Right lung (tissue), 5 donors: ENCODE data around the gene UEVLD. TPM values are rescaled to one million over a fixed set of nuclear protein-coding genes. Genes with fewer than 3 reads are reported as not detected.

Experiments used
- DNase-seq, 2 donors: peaks; one replicate each; pipeline ENCODE4 v3.0.0-alpha.2; 2013
- polyA plus RNA-seq, 5 donors: library from polyadenylated mRNA; unstranded; fragments of 120-200 nt; gene quantifications; one replicate each; pipeline versions ENCODE4 v1.2.1 to v1.2.3, GENCODE V29; 2013; ENCODE audit warnings: inconsistent platforms in 1 of 5, low replicate concordance in 1 of 5; ENCODE audit not compliant: insufficient read length in 5 of 5, insufficient read depth in 1 of 5

The UEVLD gene
- polyA plus RNA-seq, 5 donors: 15.9 to 23.1 (median 21.3) TPM

- DNase-seq: no peak
These were observed 86.2 kb downstream of the UEVLD start for GRCh38 chr11:18502352-18502751.

- no peak for DNase-seq
These were observed 86.9 kb downstream of the UEVLD start for GRCh38 chr11:18501629-18502028.

- no peak for DNase-seq
These were observed 90.5 kb downstream of the UEVLD start for GRCh38 chr11:18498039-18498438.

GRCh38 chr11:18495703-18496102 lies 92.8 kb downstream of the UEVLD start:
- DNase-seq: no peak

GRCh38 chr11:18495271-18495670 lies 93.3 kb downstream of the UEVLD start:
- no peak for DNase-seq

GRCh38 chr11:18493310-18493709 lies 95.2 kb downstream of the UEVLD start:
- DNase-seq: no peak

GRCh38 chr11:18492888-18493287 lies 95.6 kb downstream of the UEVLD start:
- peak; percentile 12 to 18 for DNase-seq

GRCh38 chr11:18491924-18492323 lies 96.6 kb downstream of the UEVLD start:
- no peak for DNase-seq

- DNase-seq: no peak
These were observed 97.6 kb downstream of the UEVLD start for GRCh38 chr11:18490736-18491485.

- no peak for DNase-seq
These were observed 98.2 kb downstream of the UEVLD start for GRCh38 chr11:18490319-18490718.

GRCh38 chr11:18485913-18486528 lies 102.5 kb downstream of the UEVLD start:
- no peak for DNase-seq

Other genes starting within 250 kb of the UEVLD start
- 100 to 1,000 TPM; 282 to 426 (median 384) TPM for gene LDHA, start 194.2 kb downstream of the UEVLD start, polyA plus RNA-seq
- gene LDHC, start 176.4 kb downstream of the UEVLD start, polyA plus RNA-seq: 1 to 10 TPM in 1 of 5 donors, under 1 TPM in 1, not detected in 3; 0.05 to 1.4 TPM
- 1 to 10 TPM in 2 of 5 donors, under 1 TPM in 3; 0.27 to 1.2 (median 0.69) TPM for gene LDHAL6A, start 132.9 kb downstream of the UEVLD start, polyA plus RNA-seq
- 100 to 1,000 TPM in 3 of 5 donors, 10 to 100 TPM in 2; 83.8 to 136 (median 114) TPM for gene TSG101, start 61.8 kb downstream of the UEVLD start, polyA plus RNA-seq
- 10 to 100 TPM in 3 of 5 donors, 1 to 10 TPM in 2; 9.0 to 16.7 (median 12.1) TPM for gene MISFA, start 11.1 kb upstream of the UEVLD start, polyA plus RNA-seq
- 10 to 100 TPM; 17.2 to 27.5 (median 23.3) TPM for gene SPTY2D1, start 45.6 kb upstream of the UEVLD start, polyA plus RNA-seq
- 1 to 10 TPM; 3.0 to 3.6 (median 3.4) TPM for gene TMEM86A, start 110.0 kb upstream of the UEVLD start, polyA plus RNA-seq
- gene IGSF22, start 137.5 kb upstream of the UEVLD start, polyA plus RNA-seq: 1 to 10 TPM in 4 of 5 donors, under 1 TPM in 1; 0.82 to 1.5 (median 1.2) TPM
- 1 to 10 TPM in 3 of 5 donors, under 1 TPM in 2; 0.79 to 1.3 (median 1.0) TPM for gene PTPN5, start 203.1 kb upstream of the UEVLD start, polyA plus RNA-seq